Measurements from ENCODE around the gene GINS2.

Gene GINS2

GRCh38 chr16:85659336-85659735, 29.4 kb downstream of the GINS2 start:
- Histone ChIP-seq H3K4me3 (ENCODE audit: low read length, poor library complexity, severe bottlenecking) (no peak overlapping the region), H2AFZ (ENCODE audit: low read length) (no peak overlapping the region), H3K27me3 (ENCODE audit: insufficient read depth, low read length, poor library complexity, severe bottlenecking) (no peaks in the 10 kb centered on the region), H4K20me1 (ENCODE audit: insufficient read depth, low read length, poor library complexity, severe bottlenecking) (peaks cover 47% of the 10 kb centered on the region), H3K4me1 (ENCODE audit: insufficient read depth, low read length, poor library complexity, severe bottlenecking) (no peaks in the 10 kb centered on the region), H3K4me2 (ENCODE audit: low read depth, low read length, poor library complexity, severe bottlenecking) (no peak overlapping the region), H3K36me3 (ENCODE audit: insufficient read depth, low read length) (peaks cover 98% of the 10 kb centered on the region), H3K9me3 (ENCODE audit: insufficient read depth, low read depth, low read length) (no peaks in the 10 kb centered on the region), H3F3A (ENCODE audit: low read depth) (no peaks in the 10 kb centered on the region), H3K79me2 (ENCODE audit: insufficient read depth, low read length) (peaks cover 3% of the 10 kb centered on the region; the same call in 1 of the 2 replicates), H3K9ac (ENCODE audit: low read depth, low read length, poor library complexity, severe bottlenecking) (no peak overlapping the region), H3K9me2 (replicated peaks; ENCODE audit: low read depth, low read length) (no peaks in the 10 kb centered on the region)
- no peak for TF ChIP-seq CTCF (conservative IDR thresholded peaks at IDR 0.05; ENCODE audit: low read length)
- no peak for TF ChIP-seq EZH2phosphoT487 (IDR thresholded peaks at IDR 0.05; ENCODE audit: borderline replicate concordance)

DNA sequence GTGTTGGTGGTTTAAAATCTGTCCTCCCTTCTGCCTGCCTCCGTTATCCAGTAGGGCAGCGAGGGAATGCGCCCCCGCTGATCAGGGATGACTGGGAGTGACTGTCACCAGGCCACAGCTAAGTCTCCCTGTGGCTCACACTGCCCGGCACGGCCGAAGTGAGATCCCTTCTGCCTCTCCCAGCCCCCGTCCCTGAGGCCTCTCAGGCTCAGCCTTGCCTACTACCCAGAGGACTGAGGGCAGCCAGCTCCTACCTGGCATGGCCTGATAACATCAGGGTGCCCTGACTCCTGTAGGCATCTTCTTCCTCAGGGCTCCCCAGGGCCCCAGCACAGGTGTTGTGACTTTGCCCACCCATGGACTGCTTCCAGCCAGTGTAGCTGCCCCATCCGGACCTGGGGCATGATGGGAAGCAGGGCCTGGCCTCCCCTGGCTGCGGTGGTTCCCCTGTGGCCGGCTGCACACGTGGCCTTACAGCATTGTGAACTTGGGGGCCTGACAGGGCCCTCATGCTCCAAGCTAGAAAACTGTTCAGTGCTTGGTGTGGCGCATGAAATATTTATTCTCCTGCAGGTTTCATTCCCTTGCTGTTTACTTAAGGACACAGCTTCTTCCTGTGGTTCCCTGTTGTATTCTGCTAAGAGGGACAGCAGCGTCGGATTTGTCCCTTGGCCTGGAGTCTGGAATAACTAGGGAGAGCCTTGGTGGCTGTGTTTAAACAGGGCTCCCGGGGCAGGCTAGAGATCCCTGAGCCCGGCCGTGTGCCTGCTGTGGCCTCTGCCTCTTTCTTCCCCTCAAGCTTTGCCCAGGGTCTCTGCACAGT, 30.0 kb downstream of the GINS2 start:
- Histone ChIP-seq H2AFZ (ENCODE audit: low read length) (no peak overlapping the region), H3K4me1 (ENCODE audit: insufficient read depth, low read length, poor library complexity, severe bottlenecking) (no peaks in the 10 kb centered on the region), H4K20me1 (ENCODE audit: insufficient read depth, low read length, poor library complexity, severe bottlenecking) (peaks cover 48% of the 10 kb centered on the region), H3K4me3 (ENCODE audit: low read length, poor library complexity, severe bottlenecking) (no peak overlapping the region), H3K36me3 (ENCODE audit: insufficient read depth, low read length) (peaks cover 98% of the 10 kb centered on the region), H3K79me2 (ENCODE audit: insufficient read depth, low read length) (peaks cover 10% of the 10 kb centered on the region; the same call in 1 of the 2 replicates), H3K9me3 (ENCODE audit: insufficient read depth, low read depth, low read length) (no peaks in the 10 kb centered on the region), H3K4me2 (ENCODE audit: low read depth, low read length, poor library complexity, severe bottlenecking) (no peak overlapping the region), H3K27me3 (ENCODE audit: insufficient read depth, low read length, poor library complexity, severe bottlenecking) (no peaks in the 10 kb centered on the region), H3K9me2 (replicated peaks; ENCODE audit: low read depth, low read length) (no peaks in the 10 kb centered on the region), H3K9ac (ENCODE audit: low read depth, low read length, poor library complexity, severe bottlenecking) (no peak overlapping the region), H3F3A (ENCODE audit: low read depth) (no peaks in the 10 kb centered on the region)
- TF ChIP-seq EZH2phosphoT487 (IDR thresholded peaks at IDR 0.05; ENCODE audit: borderline replicate concordance), result no peak
- no peak for TF ChIP-seq CTCF (conservative IDR thresholded peaks at IDR 0.05; ENCODE audit: low read length)

GRCh38 chr16:85657996-85658395, 30.8 kb downstream of the GINS2 start:
- Histone ChIP-seq H3K9ac (ENCODE audit: low read depth, low read length, poor library complexity, severe bottlenecking) (no peak overlapping the region), H3K9me3 (ENCODE audit: insufficient read depth, low read depth, low read length) (no peaks in the 10 kb centered on the region), H4K20me1 (ENCODE audit: insufficient read depth, low read length, poor library complexity, severe bottlenecking) (peaks cover 54% of the 10 kb centered on the region), H3K36me3 (ENCODE audit: insufficient read depth, low read length) (peaks cover 97% of the 10 kb centered on the region), H2AFZ (ENCODE audit: low read length) (no peak overlapping the region), H3K4me3 (ENCODE audit: low read length, poor library complexity, severe bottlenecking) (no peak overlapping the region), H3K4me1 (ENCODE audit: insufficient read depth, low read length, poor library complexity, severe bottlenecking) (no peaks in the 10 kb centered on the region), H3K27me3 (ENCODE audit: insufficient read depth, low read length, poor library complexity, severe bottlenecking) (no peaks in the 10 kb centered on the region), H3K4me2 (ENCODE audit: low read depth, low read length, poor library complexity, severe bottlenecking) (no peak overlapping the region), H3K9me2 (replicated peaks; ENCODE audit: low read depth, low read length) (no peaks in the 10 kb centered on the region), H3F3A (ENCODE audit: low read depth) (no peaks in the 10 kb centered on the region), H3K79me2 (ENCODE audit: insufficient read depth, low read length) (peaks cover 15% of the 10 kb centered on the region; the same call in 1 of the 2 replicates)
- TF ChIP-seq CTCF (conservative IDR thresholded peaks at IDR 0.05; ENCODE audit: low read length) (no peak), EZH2phosphoT487 (IDR thresholded peaks at IDR 0.05; ENCODE audit: borderline replicate concordance) (no peak)
